CD14-positive monocyte (primary cell): Measurements from ENCODE around the gene MRPS27. TPM values are rescaled to one million over a fixed set of nuclear protein-coding genes. Genes with fewer than 3 reads are reported as not detected.

Experiments
- DNase-seq, 3 donors: peaks; one replicate each; pipeline ENCODE4 v3.0.0-alpha.2; 2011 to 2022
- H2AFZ ChIP-seq: 2 replicates; pipeline ENCODE4 v1.6.0; 2012; ENCODE audit warnings: mild to moderate bottlenecking, low read depth, low read length, inconsistent platforms; ENCODE audit not compliant: insufficient read depth, poor library complexity, severe bottlenecking
- H3K27ac ChIP-seq, 2 donors: 1 replicate in 1 of 2; 2 replicates in 1 of 2; pipeline ENCODE4 v1.5.1; 2012 to 2013; ENCODE audit warnings: low read length in 2 of 2, control low read depth in 1 of 2, inconsistent platforms in 1 of 2, low read depth in 1 of 2, mild to moderate bottlenecking in 1 of 2
- H3K27me3 ChIP-seq, 2 donors: one replicate each; pipeline versions ENCODE4 v1.6.0 to v1.6.1; 2011 to 2013; ENCODE audit warnings: low read length in 2 of 2; ENCODE audit not compliant: control insufficient read depth in 2 of 2, insufficient read depth in 2 of 2
- H3K36me3 ChIP-seq, 2 donors: replicated peaks in 1 of 2; 1 replicate in 1 of 2; 2 replicates in 1 of 2; pipeline versions ENCODE4 v1.5.1 to v1.6.1; 2012 to 2013; ENCODE audit warnings: low read length in 2 of 2, control low read depth in 1 of 2, inconsistent platforms in 1 of 2, mild to moderate bottlenecking in 1 of 2; ENCODE audit not compliant: insufficient read depth in 2 of 2, control insufficient read depth in 1 of 2
- H3K4me1 ChIP-seq, 2 donors: 1 replicate in 1 of 2; 2 replicates in 1 of 2; pipeline versions ENCODE4 v1.5.1 to v1.6.1; 2012 to 2013; ENCODE audit warnings: low read length in 2 of 2, control low read depth in 1 of 2, inconsistent platforms in 1 of 2, mild to moderate bottlenecking in 1 of 2, moderate library complexity in 1 of 2; ENCODE audit not compliant: insufficient read depth in 2 of 2, control insufficient read depth in 1 of 2
- H3K4me2 ChIP-seq: replicated peaks from 2 replicates; pipeline ENCODE3; 2012; ENCODE audit warnings: low read length, moderate library complexity, mild to moderate bottlenecking; ENCODE audit not compliant: poor library complexity, severe bottlenecking; ENCODE audit errors: extremely low read depth
- H3K4me3 ChIP-seq, 3 experiments: fragments of 200-600 bp in 1 of 3; sonication (generic) in 1 of 3; replicated peaks in 1 of 3; 1 replicate in 2 of 3; 2 replicates in 1 of 3; pipeline ENCODE4 v1.5.1; 2011 to 2013; ENCODE audit warnings: low read length in 3 of 3, mild to moderate bottlenecking in 3 of 3, control low read depth in 2 of 3, low read depth in 2 of 3, inconsistent platforms in 1 of 3, moderate library complexity in 1 of 3
- H3K79me2 ChIP-seq: 2 replicates; pipeline ENCODE4 v1.6.0; 2012; ENCODE audit warnings: mild to moderate bottlenecking, control low read depth, inconsistent platforms, low read length, moderate library complexity; ENCODE audit not compliant: insufficient read depth
- H3K9ac ChIP-seq: 2 replicates; pipeline ENCODE4 v1.6.0; 2017; ENCODE audit warnings: low read length, mild to moderate bottlenecking; ENCODE audit not compliant: insufficient read depth, poor library complexity, severe bottlenecking
- H3K9me3 ChIP-seq, 2 donors: replicated peaks in 1 of 2; 1 replicate in 1 of 2; 2 replicates in 1 of 2; pipeline versions ENCODE4 v1.5.1 to v1.6.1; 2012 to 2013; ENCODE audit warnings: low read length in 2 of 2, control low read depth in 1 of 2; ENCODE audit not compliant: control insufficient read depth in 1 of 2, insufficient read depth in 1 of 2
- H4K20me1 ChIP-seq: 2 replicates; pipeline ENCODE4 v1.6.0; 2012; ENCODE audit warnings: mild to moderate bottlenecking, low read length, control low read depth, moderate library complexity; ENCODE audit not compliant: insufficient read depth
- H3K27ac Mint-ChIP-seq, 7 donors: one replicate each; pipeline ENCODE4 v1.8.0; 2020; ENCODE audit warnings: mild to moderate bottlenecking in 7 of 7, mixed read lengths in 7 of 7, moderate library complexity in 6 of 7, inconsistent platforms in 2 of 7
- H3K27me3 Mint-ChIP-seq, 3 donors: one replicate each; pipeline ENCODE4 v1.8.0; 2021 to 2022; ENCODE audit warnings: low read depth in 3 of 3, mild to moderate bottlenecking in 3 of 3, mixed read lengths in 3 of 3, moderate library complexity in 3 of 3, inconsistent platforms in 1 of 3
- H3K36me3 Mint-ChIP-seq, 2 donors: one replicate each; pipeline ENCODE4 v1.8.0; 2020; ENCODE audit warnings: mixed read lengths in 2 of 2, inconsistent platforms in 1 of 2, mild to moderate bottlenecking in 1 of 2
- H3K4me1 Mint-ChIP-seq: one replicate; pipeline ENCODE4 v1.8.0; 2020; ENCODE audit warnings: mild to moderate bottlenecking, mixed read lengths
- H3K4me3 Mint-ChIP-seq, 2 donors: one replicate each; pipeline ENCODE4 v1.8.0; 2020; ENCODE audit warnings: mild to moderate bottlenecking in 2 of 2, mixed read lengths in 2 of 2, moderate library complexity in 1 of 2
- H3K9me3 Mint-ChIP-seq, 7 donors: one replicate each; pipeline ENCODE4 v1.8.0; 2020 to 2022; ENCODE audit warnings: mixed read lengths in 7 of 7, mild to moderate bottlenecking in 6 of 7, moderate library complexity in 6 of 7, inconsistent platforms in 2 of 7
- CTCF ChIP-seq: fragments of 200-600 bp; IDR thresholded peaks from one replicate; pipeline ENCODE4 v1.8.0; 2022; ENCODE audit warnings: antibody characterized with exemption, mild to moderate bottlenecking
- WGBS: methylation state at CpG from one replicate; pipeline ENCODE4 v1.1.5; 2013; ENCODE audit warnings: missing lambda C conversion rate; ENCODE audit not compliant: insufficient coverage; 5-methylcytosine and 5-hydroxymethylcytosine counted together
- intact Hi-C, 2 donors: fragments of 100-400 bp; cut with micrococcal nuclease; formaldehyde crosslinking; loops; one replicate each; pipeline versions ENCODE4 v1.15.0 to v1.15.1; 2023
- polyA plus RNA-seq, 3 donors: library from polyadenylated mRNA; depleted of rRNA in 1 of 3; unstranded in 2 of 3; stranded (reverse) in 1 of 3; fragments of 300-500 nt in 2 of 3; fragments of >200 nt in 1 of 3; fragmentation: Illumina TruSeq in 2 of 3; gene quantifications; 1 replicate in 2 of 3; 2 replicates in 1 of 3; pipeline ENCODE4 v1.2.3, GENCODE V29; 2012 to 2021

The MRPS27 gene
- polyA plus RNA-seq, 3 donors, result 13.3 to 19.2 (median 15.3) TPM

- Histone ChIP-seq H3K79me2 (no peaks in the 10 kb centered on the region), H3K27me3 (no peaks in the 10 kb centered on the region), H2AFZ (no peak overlapping the region), H3K27ac (no peak overlapping the region), H3K9ac (no peak overlapping the region), H3K9me3 (no peaks in the 10 kb centered on the region), H3K4me1 (no peaks in the 10 kb centered on the region), H3K4me2 (no peak overlapping the region), H3K4me3 (no peak overlapping the region), H3K36me3 (no peaks in the 10 kb centered on the region), H4K20me1 (no peaks in the 10 kb centered on the region)
- Mint-ChIP-seq H3K4me1 (peaks cover 3% of the 10 kb centered on the region), H3K36me3 (peaks cover 5 to 14% of the 10 kb centered on the region in 2 donors), H3K9me3 (no peaks in the 10 kb centered on the region), H3K27me3 (no peaks in the 10 kb centered on the region), H3K27ac (no peak overlapping the region), H3K4me3 (no peak overlapping the region)
- no peak for DNase-seq
- no peak for TF ChIP-seq CTCF
- no CpG with 5 or more reads among the region's 2 CpGs for WGBS
- intact Hi-C loops, result no loop called here
Measured at GRCh38 chr5:72243706-72244105, 76.3 kb downstream of the MRPS27 start.

GRCh38 chr5:72242796-72243475 lies 77.1 kb downstream of the MRPS27 start:
- no peak for DNase-seq
- no peak for TF ChIP-seq CTCF
- Mint-ChIP-seq H3K4me1 (peaks cover 3% of the 10 kb centered on the region), H3K36me3 (peaks cover 10 to 14% of the 10 kb centered on the region in 2 donors), H3K4me3 (no peak overlapping the region), H3K27me3 (no peaks in the 10 kb centered on the region), H3K27ac (no peak overlapping the region), H3K9me3 (no peaks in the 10 kb centered on the region)
- Histone ChIP-seq H3K27me3 (no peaks in the 10 kb centered on the region), H3K9ac (no peak overlapping the region), H3K4me3 (no peak overlapping the region), H3K4me1 (no peaks in the 10 kb centered on the region), H3K9me3 (no peaks in the 10 kb centered on the region), H3K79me2 (no peaks in the 10 kb centered on the region), H3K4me2 (no peak overlapping the region), H4K20me1 (no peaks in the 10 kb centered on the region), H2AFZ (no peak overlapping the region), H3K36me3 (peaks cover under 1 to 2% of the 10 kb centered on the region in 2 donors), H3K27ac (no peak overlapping the region)
- intact Hi-C loops, result no loop called here
- WGBS, result 98% methylated on average over 4 of the region's 7 CpGs
